GM18951 (cell line): ENCODE data around the gene RPRML.
"Not testable (repeated sequence)": the region's sequence is repeated elsewhere in the genome, so short reads cannot be mapped to it uniquely, and the experiment has no call there.

Source experiments
- POLR2A ChIP-seq: IDR thresholded peaks from 4 replicates; pipeline ENCODE4 v1.6.1; 2011; ENCODE audit warnings: mild to moderate bottlenecking; ENCODE audit not compliant: insufficient read length, insufficient read depth; ENCODE audit errors: extremely low read depth
- in situ Hi-C: fragments of 300-500 bp; cut with MboI; formaldehyde crosslinking; loops from one replicate; pipeline ENCODE4 v1.12.0; 2022; ENCODE audit warnings: low sequenced_read_pairs, mixed read lengths, inconsistent platforms; ENCODE audit not compliant: unreplicated experiment

Gene RPRML

DNA sequence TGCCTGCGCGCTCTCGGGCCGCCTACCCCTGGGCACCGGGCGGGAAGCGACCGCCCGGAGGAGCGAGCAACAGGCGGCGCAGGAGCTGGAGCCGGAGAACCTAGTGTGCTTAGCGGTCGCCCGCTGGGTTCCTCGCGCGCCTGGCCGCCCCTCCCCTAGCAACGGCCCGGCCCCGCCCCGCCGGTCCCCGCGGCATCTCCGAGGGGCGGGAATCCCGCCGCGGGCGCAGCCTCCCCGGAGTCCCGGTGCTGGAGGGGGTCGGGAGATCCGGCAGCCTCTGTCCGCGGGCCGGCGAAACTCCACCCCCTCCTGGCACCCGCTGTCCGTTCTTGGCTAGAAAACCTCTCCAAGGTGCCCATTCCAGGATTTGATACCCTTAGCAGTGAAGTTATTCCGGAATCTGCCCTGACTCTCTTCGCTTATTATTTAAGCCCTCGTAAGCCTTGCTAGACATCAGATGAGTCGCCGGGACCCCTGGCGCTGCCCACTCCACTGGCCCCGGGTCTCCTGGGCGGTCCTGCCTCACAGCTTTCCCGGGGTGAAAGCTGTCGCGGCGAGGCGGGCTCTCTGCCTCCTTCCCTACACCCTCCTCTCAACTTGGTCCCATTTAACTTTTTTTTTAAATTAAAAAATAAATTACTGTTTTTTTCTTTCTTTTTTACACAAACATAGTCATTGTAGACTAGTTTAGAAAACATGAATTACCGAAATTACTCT lies at the start of gene RPRML:
Gene RPRML, minus strand, starts transcription at position 107 of the 717 bp plus-strand sequence. CDS start 246 bp downstream, outside the sequence.
- in situ Hi-C loops = no loop called here
- no peak for TF ChIP-seq POLR2A

DNA sequence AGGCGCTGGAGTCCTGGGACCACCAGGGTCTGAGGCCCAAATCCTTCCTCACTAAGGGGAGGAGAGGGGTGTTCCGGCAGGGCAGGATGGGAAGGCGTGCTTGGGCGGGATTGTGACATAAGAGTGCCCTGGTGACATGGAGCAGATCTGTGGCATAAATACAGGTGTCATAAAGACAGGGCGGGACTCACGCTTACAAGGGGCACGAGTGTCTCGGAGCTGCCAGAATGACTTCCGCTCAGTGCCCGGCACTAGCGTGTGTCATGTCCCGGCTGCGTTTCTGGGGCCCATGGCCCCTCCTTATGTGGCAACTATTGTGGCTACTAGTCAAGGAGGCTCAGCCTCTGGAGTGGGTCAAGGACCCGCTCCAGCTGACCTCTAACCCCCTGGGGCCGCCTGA lies 37.9 kb upstream of the RPRML start:
- in situ Hi-C loops = loop anchor here (25.0 kb wide), 1 partner anchor 1480 kb away; no protein-coding TSS in a partner anchor

DNA sequence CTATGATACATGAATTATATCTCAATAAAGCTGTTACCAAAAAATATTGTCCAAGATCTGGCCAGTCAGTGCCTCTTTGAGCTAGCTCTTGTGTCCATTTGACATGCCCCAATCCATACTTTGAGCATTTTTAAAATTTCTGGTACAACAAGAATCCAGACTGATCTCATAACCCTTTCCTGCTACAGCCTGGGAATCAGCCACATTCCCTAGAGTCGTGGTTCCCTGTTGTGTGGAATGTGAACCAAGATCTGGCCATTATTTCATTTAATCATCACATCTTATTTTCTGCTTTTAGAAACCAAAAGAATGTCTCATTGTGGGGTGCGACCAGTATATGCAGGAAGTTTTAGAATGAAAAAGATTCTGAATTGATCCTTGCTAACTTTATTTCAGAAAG lies 34.3 kb upstream of the RPRML start:
- in situ Hi-C loops = loop anchor here (25.0 kb wide), 1 partner anchor 1476 kb away; no protein-coding TSS in a partner anchor
- no peak for TF ChIP-seq POLR2A

DNA sequence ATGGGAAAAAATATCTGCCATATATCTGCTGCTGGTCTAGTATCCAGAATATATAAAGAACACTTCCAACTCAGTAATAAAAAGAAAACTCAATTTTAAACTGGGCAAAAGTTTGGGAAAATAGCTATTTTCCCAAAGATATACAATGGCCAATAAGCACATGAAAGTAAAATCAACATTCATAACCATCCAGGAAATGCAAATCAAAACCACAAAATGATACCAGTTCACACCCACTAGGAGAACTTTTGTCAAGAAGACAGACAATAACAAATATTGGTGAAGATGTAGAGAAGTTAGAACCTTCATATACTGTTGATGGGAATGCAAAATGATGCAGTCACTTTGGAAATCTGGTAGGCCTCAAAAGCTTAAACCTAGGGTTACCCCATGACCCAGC lies 33.4 kb upstream of the RPRML start:
- no peak for TF ChIP-seq POLR2A
- in situ Hi-C loops = loop anchor here (25.0 kb wide), 1 partner anchor 1475 kb away; no protein-coding TSS in a partner anchor

DNA sequence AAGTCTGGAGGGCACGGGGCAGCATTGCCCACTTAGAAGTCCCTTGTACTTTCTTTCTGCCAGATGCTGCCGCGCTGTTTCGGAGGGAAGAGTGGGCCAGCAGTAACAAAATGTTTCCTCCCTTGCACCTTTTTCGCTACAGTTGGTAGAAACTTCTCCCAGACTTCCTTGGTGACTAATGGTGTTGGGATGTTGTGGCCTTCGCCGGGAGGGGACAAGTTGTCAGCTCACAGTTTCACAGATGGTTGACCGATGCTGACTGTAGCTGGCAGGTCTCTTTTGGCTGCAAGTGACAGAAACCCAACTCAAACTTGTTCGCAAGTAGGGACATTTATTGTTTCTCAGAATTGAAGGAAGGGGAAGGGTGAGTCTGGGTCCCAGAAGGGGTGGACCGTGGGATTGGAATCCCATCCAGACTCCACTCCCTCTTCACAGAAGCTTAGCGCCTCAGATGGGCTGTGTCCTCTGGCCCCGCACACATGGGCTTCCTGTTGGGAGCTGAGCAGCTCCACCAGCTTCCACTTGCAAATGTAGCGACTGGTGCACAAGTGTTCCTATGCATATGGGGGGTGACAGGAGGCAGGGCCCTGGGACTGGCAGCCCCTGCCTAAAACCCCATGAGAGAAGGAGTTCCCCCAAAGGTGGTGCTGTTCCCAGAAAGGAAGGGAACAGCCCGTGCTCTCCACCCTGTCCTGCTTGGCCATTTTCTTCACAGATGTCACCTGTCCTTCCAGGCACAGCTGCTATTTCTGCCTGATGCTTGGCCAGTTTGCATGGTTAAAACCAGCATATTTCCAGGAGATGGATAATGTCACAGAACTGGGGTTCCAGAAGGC lies 30.9 kb upstream of the RPRML start:
- TF ChIP-seq POLR2A = no peak
- in situ Hi-C loops = loop anchor here (25.0 kb wide), 1 partner anchor 1473 kb away; no protein-coding TSS in a partner anchor

GRCh38 chr17:47004906-47005305 lies 25.9 kb upstream of the RPRML start:
- no peak for TF ChIP-seq POLR2A
- in situ Hi-C loops = loop anchor here (25.0 kb wide), 1 partner anchor 1468 kb away; no protein-coding TSS in a partner anchor

DNA sequence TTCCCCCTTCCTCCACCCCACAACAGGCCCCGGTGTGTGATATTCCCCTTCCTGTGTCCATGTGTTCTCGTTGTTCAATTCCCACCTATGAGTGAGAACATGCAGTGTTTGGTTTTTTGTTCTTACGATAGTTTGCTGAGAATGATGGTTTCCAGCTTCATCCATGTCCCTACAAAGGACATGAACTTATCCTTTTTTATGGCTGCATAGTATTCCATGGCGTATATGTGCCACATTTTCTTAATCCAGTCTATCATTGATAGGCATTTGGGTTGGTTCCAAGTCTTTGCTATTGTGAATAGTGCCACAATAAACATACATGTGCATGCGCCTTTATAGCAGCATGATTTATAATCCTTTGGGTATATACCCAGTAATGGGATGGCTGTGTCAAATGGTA lies 24.8 kb upstream of the RPRML start:
- in situ Hi-C loops = loop anchor here (25.0 kb wide), 1 partner anchor 1467 kb away; no protein-coding TSS in a partner anchor

DNA sequence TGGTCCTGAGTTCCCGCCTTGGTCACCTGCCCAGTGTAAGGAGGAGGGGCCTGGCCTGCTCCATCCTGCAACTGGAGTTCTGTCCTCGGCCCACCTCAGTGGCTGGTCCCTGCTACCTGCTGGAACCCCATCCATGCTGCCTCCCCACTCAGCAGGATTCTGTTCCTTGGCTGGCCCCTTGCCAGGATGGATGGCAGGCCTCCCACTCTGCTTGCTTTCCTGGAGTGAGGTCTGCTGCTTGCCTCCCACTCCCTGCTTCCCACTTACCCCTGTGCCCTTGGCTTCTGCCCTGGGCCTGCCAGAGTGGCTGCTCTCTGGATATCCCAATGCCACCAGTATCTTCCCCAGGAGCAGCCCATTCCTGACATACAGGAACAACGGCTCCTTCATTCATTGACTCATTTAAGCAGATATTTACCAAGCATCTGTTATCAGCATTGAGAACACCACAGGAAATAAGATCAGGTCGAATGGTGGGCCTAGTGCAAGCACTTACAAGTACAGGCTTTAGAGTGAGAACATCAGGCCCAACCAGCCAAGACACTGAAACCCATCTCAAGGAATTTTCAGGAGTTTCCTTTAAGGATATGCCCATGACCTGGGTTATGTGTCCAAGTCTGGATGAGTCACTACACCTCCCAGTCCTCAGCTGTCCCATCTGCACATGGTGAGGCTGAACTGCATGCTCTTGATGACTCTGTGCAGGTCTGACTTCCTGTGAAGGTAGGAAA lies 17.0 kb upstream of the RPRML start:
- in situ Hi-C loops = no loop called here
- TF ChIP-seq POLR2A = no peak

GRCh38 chr17:46994993-46995392 lies 15.9 kb upstream of the RPRML start:
- in situ Hi-C loops = no loop called here
- no peak for TF ChIP-seq POLR2A

DNA sequence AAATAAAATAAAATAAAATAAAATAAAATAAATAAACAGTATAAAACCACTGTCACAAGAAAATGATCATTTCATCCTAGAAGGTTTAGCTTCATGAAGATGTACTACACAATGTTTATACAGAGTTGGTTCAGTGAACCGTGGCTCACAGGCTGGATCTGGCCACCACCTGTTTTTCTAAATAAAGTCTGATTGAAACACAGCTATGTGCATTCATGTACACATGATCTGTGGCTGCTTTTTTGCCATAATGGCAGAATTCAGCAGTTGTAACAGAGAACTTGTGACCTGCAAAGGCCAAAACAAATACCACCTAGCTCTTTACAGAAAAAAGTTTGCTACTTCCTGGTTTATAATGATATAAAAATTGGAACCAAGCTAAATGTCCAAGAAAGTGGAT lies 12.6 kb upstream of the RPRML start:
- TF ChIP-seq POLR2A = no peak

GRCh38 chr17:46989637-46990431 lies 10.8 kb upstream of the RPRML start:
- TF ChIP-seq POLR2A = no peak
- in situ Hi-C loops = no loop called here

More for the DNA sequence above, 12.6 kb upstream of the RPRML start:
- in situ Hi-C loops = no loop called here

- in situ Hi-C loops = not testable (repeated sequence)
These were observed 8.9 kb upstream of the RPRML start for GRCh38 chr17:46987927-46988326.
